Measurements from ENCODE around the gene PGBD4.
"Not testable (repeated sequence)": the region's sequence is repeated elsewhere in the genome, so short reads cannot be mapped to it uniquely, and the experiment has no call there.

The PGBD4 gene

GRCh38 chr15:34114215-34114614 is 12.3 kb downstream of the PGBD4 start:
- DNase-seq (ENCODE audit: low spot score), result no peak

GRCh38 chr15:34114739-34115138 is 12.9 kb downstream of the PGBD4 start:
- DNase-seq (ENCODE audit: low spot score), result no peak

- no peak for DNase-seq (ENCODE audit: low spot score)
Measured at GRCh38 chr15:34116620-34117019, 14.7 kb downstream of the PGBD4 start.

GRCh38 chr15:34119291-34119690 is 17.4 kb downstream of the PGBD4 start:
- no peak for DNase-seq (ENCODE audit: low spot score)

- not testable (repeated sequence) for DNase-seq (ENCODE audit: low spot score)
Measured at GRCh38 chr15:34120420-34120819, 18.5 kb downstream of the PGBD4 start.

GRCh38 chr15:34121786-34122185 is 19.9 kb downstream of the PGBD4 start:
- DNase-seq (ENCODE audit: low spot score), result not testable (repeated sequence)

- DNase-seq (ENCODE audit: low spot score), result no peak
Measured at GRCh38 chr15:34122771-34123183, 20.9 kb downstream of the PGBD4 start.

- no peak for DNase-seq (ENCODE audit: low spot score)
Measured at GRCh38 chr15:34124651-34125050, 22.8 kb downstream of the PGBD4 start.

GRCh38 chr15:34125945-34126344 is 24.1 kb downstream of the PGBD4 start:
- no peak for DNase-seq (ENCODE audit: low spot score)

GRCh38 chr15:34126522-34126921 is 24.6 kb downstream of the PGBD4 start:
- DNase-seq (ENCODE audit: low spot score), result no peak

GRCh38 chr15:34128898-34129297 is 27.0 kb downstream of the PGBD4 start:
- DNase-seq (ENCODE audit: low spot score), result no peak

- DNase-seq (ENCODE audit: low spot score), result no peak
Measured at GRCh38 chr15:34132881-34133280, 31.0 kb downstream of the PGBD4 start.

GRCh38 chr15:34133511-34133910 is 31.6 kb downstream of the PGBD4 start:
- DNase-seq (ENCODE audit: low spot score), result no peak

GRCh38 chr15:34147371-34148140 is 45.7 kb downstream of the PGBD4 start:
- no peak for DNase-seq (ENCODE audit: low spot score)

- no peak for DNase-seq (ENCODE audit: low spot score)
Measured at GRCh38 chr15:34154725-34155204, 52.9 kb downstream of the PGBD4 start.

GRCh38 chr15:34155859-34156258 is 54.0 kb downstream of the PGBD4 start:
- DNase-seq (ENCODE audit: low spot score), result no peak

Data from left forelimb (tissue), 1 donor.